KOPT-K1 (cell line): ENCODE results near the gene MRPL37.
"Not testable (repeated sequence)": the region's sequence is repeated elsewhere in the genome, so short reads cannot be mapped to it uniquely, and the experiment has no call there.

Source experiments
- H3K27ac ChIP-seq: fragments of 200-600 bp; sonication (generic); 2 replicates; pipeline ENCODE4 v1.5.1; 2016; ENCODE audit warnings: antibody characterized with exemption, mild to moderate bottlenecking, low read depth, low read length; ENCODE audit not compliant: poor library complexity, severe bottlenecking
- H3K36me3 ChIP-seq: fragments of 200-600 bp; sonication (generic); 2 replicates; pipeline ENCODE4 v1.5.1; 2017; ENCODE audit warnings: antibody characterized with exemption, mild to moderate bottlenecking, low read length, moderate library complexity; ENCODE audit not compliant: insufficient read depth
- H3K9me3 ChIP-seq: fragments of 200-600 bp; sonication (generic); 2 replicates; pipeline ENCODE4 v1.5.1; 2017; ENCODE audit warnings: antibody characterized with exemption, low read length, mild to moderate bottlenecking; ENCODE audit not compliant: insufficient read depth, poor library complexity, severe bottlenecking

Gene MRPL37

DNA sequence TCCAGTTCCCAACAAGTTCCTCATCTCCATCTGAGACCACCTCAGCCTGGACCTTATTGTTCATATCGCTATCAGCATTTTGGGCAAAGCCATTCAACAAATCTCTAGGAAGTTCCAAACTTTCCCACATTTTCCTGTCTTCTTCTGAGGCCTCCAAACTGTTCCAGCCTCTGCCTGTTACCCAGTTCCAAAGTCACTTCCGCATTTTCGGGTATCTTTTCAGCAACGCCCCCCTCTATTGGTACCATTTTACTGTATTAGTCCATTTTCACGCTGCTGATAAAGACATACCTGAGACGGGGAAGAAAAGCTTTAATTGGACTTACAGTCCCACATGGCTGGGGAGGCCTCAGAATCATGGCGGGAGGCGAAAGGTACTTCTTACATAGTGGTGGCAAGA is 33.6 kb upstream of the MRPL37 start:
- H3K36me3 ChIP-seq, H3K27ac ChIP-seq, H3K9me3 ChIP-seq: not testable (repeated sequence)

- H3K36me3 ChIP-seq: no peaks in the 10 kb centered on the region
- H3K9me3 ChIP-seq: no peaks in the 10 kb centered on the region
- H3K27ac ChIP-seq: no peak overlapping the region
These were observed 32.4 kb upstream of the MRPL37 start for GRCh38 chr1:54167422-54168139.

- no peaks in the 10 kb centered on the region for H3K36me3 ChIP-seq
- H3K27ac ChIP-seq: no peak overlapping the region
- H3K9me3 ChIP-seq: no peaks in the 10 kb centered on the region
These were observed 31.6 kb upstream of the MRPL37 start for GRCh38 chr1:54168206-54168965.

DNA sequence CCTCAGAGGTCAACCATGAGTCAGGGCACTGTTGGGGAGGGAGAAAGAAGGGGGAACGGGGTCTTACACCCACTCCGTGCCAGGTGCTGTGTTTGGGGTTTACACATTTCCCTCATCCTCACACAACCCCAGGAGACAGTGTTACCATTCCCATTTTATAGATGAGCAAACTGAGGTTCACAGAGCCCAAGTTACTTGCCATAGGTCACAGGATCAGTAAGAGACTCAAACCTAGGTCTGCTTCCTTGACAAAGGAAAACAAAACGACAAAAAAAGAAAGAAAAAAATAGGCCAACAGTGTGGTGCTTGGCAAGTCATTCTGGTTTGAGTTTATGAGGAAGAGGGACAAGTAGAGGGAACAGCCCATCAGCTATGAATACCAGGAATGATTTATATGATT is 30.9 kb upstream of the MRPL37 start:
- Histone ChIP-seq H3K36me3 (no peaks in the 10 kb centered on the region; the same call in 1 of the 2 replicates), H3K27ac (no peak overlapping the region)

DNA sequence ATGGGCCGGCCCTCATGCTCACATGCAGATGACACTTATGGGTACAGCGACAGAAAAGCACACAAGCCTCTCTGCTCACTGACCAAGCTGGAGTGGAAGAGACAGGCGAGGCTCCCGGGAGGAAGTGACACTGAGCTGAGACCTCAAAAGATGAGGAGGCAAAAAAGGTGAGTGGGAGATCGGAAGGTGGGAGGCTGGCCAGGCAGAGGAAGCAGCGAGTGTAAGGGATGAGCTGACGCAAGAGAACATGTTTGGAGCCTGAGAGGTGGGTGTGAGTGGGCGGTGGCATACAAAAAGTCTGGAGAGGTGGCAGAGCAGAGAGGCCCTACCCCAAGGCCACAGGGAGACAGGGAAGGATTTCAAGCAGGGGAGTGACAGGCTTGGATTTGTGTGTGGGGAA is 29.0 kb upstream of the MRPL37 start:
- Histone ChIP-seq H3K36me3 (no peaks in the 10 kb centered on the region; the same call in 1 of the 2 replicates), H3K9me3 (no peaks in the 10 kb centered on the region), H3K27ac (no peak overlapping the region)

More for the DNA sequence above, 30.9 kb upstream of the MRPL37 start:
- no peaks in the 10 kb centered on the region for H3K9me3 ChIP-seq

DNA sequence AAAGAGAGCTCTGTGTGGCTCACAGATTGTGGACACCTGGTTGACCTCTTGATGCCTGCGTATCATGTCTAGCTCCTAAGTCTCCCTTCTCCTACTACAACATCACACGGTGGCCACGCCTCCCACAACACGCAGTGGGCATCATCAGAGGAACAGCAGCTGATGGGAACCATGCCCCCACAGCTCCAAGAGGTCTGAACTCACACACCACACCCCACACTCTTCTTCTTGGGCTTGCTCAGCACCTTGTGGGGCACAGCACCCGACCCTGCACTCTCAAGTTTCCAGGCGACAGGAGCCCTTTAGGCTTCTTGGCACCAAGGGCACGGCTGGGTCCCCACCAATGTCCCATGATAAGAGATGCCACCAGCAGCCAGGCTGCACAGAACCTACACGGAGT is 28.4 kb upstream of the MRPL37 start:
- Histone ChIP-seq H3K27ac (no peak overlapping the region), H3K36me3 (no peaks in the 10 kb centered on the region; the same call in 1 of the 2 replicates), H3K9me3 (no peaks in the 10 kb centered on the region)

GRCh38 chr1:54172614-54173599 is 27.1 kb upstream of the MRPL37 start:
- Histone ChIP-seq H3K9me3 (no peaks in the 10 kb centered on the region), H3K27ac (no peak overlapping the region), H3K36me3 (no peaks in the 10 kb centered on the region; the same call in 1 of the 2 replicates)

GRCh38 chr1:54173681-54174080 is 26.3 kb upstream of the MRPL37 start:
- H3K36me3 ChIP-seq: peaks cover 2% of the 10 kb centered on the region; the same call in 1 of the 2 replicates
- H3K9me3 ChIP-seq: no peaks in the 10 kb centered on the region
- H3K27ac ChIP-seq: no peak overlapping the region

DNA sequence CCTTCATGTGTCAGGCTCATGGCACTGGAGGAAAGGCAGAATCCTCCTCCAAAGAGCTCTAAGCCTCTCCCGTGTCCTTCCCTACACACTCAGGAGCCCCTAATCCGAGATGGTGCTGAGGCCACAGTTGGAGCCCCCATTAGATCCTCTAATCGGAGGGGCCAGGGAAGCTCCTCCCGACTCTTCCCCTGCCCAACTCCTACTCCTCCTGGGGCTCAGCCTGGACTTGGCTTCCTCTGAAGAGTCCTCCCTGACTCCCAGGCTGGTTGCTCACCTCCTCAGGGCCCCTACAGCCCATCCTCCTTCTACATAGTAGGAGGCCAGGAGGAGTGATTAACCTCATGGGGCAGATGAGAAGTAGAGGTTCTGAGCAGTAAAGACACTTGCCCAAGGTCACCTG is 25.9 kb upstream of the MRPL37 start:
- Histone ChIP-seq H3K9me3 (no peaks in the 10 kb centered on the region), H3K27ac (no peak overlapping the region)

GRCh38 chr1:54176621-54177327 is 23.2 kb upstream of the MRPL37 start:
- Histone ChIP-seq H3K9me3 (no peaks in the 10 kb centered on the region), H3K27ac (no peak overlapping the region), H3K36me3 (peaks cover 7% of the 10 kb centered on the region; the same call in 1 of the 2 replicates)

More for the DNA sequence above, 25.9 kb upstream of the MRPL37 start:
- H3K36me3 ChIP-seq: peaks cover 6% of the 10 kb centered on the region; the same call in 1 of the 2 replicates

DNA sequence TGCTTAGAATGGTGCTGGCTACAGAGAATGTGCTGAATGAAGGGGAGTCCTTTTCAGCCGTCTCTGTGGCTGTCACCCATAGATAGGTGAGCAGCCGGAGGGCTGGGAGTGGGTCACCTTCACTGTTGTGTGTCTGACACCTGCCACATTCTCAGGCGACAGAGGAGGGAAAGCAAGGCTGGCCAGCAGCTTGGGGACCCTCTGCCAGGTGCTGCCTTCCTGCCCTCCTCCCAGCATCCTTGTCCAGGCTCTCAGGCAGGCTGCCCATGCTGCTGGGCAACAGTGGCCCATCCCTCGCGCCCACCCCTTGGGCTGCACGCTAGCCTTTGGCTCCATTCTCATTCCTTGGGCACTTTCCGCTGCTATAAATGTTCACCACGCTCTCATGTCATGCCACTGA is 22.2 kb upstream of the MRPL37 start:
- H3K36me3 ChIP-seq: peaks cover 7% of the 10 kb centered on the region; the same call in 1 of the 2 replicates
- no peaks in the 10 kb centered on the region for H3K9me3 ChIP-seq
- H3K27ac ChIP-seq: no peak overlapping the region

- Histone ChIP-seq H3K9me3 (no peaks in the 10 kb centered on the region), H3K36me3 (peaks cover 7% of the 10 kb centered on the region; the same call in 1 of the 2 replicates), H3K27ac (no peak overlapping the region)
These were observed 21.5 kb upstream of the MRPL37 start for GRCh38 chr1:54178296-54179070.

GRCh38 chr1:54180701-54181360 is 19.1 kb upstream of the MRPL37 start:
- Histone ChIP-seq H3K27ac (no peak overlapping the region), H3K9me3 (no peaks in the 10 kb centered on the region), H3K36me3 (peaks cover 7% of the 10 kb centered on the region; the same call in 1 of the 2 replicates)
